AG04449 (cell line): Measurements from ENCODE around the gene THRB.

Experiments used
- CTCF ChIA-PET: fragments of 350-600 bp; formaldehyde crosslinking; extraction: SDS; loops from one replicate; lab custom pipeline; 2021; ENCODE audit warnings: antibody characterized with exemption; lab: Yijun Ruan, JAX
- POLR2A ChIA-PET: fragments of 400-600, 350-600 bp; formaldehyde crosslinking; extraction: SDS; loops from one replicate; lab custom pipeline; 2020; ENCODE audit warnings: antibody characterized with exemption, inconsistent platforms; lab: Yijun Ruan, JAX
- DNase-seq: peaks from one replicate; pipeline ENCODE4 v3.0.0-alpha.2; 2010; ENCODE audit warnings: low read depth, low spot score
- H3K4me3 ChIP-seq: 2 replicates; pipeline ENCODE4 v1.5.1; 2011; ENCODE audit warnings: low read depth, mild to moderate bottlenecking, control low read depth, low read length
- CTCF ChIP-seq: IDR thresholded peaks from one replicate; pipeline ENCODE4 v1.5.1; 2011; ENCODE audit warnings: mild to moderate bottlenecking, moderate library complexity, low read length, control low read depth, inconsistent platforms; ENCODE audit not compliant: insufficient read depth; ENCODE audit errors: missing control alignments

The THRB gene

GRCh38 chr3:24378313-24378712 is 116.3 kb downstream of the THRB start:
- DNase-seq: no peak
- TF ChIP-seq CTCF: no peak
- ChIA-PET CTCF (no interaction called here), POLR2A (no interaction called here)
- H3K4me3 ChIP-seq: no peak overlapping the region

GRCh38 chr3:24377218-24377993 is 117.2 kb downstream of the THRB start:
- ChIA-PET POLR2A (no interaction called here), CTCF (no interaction called here)
- TF ChIP-seq CTCF: no peak
- no peak for DNase-seq
- H3K4me3 ChIP-seq: no peak overlapping the region

- no peak for TF ChIP-seq CTCF
- no peak overlapping the region for H3K4me3 ChIP-seq
- POLR2A ChIA-PET: no interaction called here
- DNase-seq: no peak
- CTCF ChIA-PET: no interaction called here
Observed at GRCh38 chr3:24375947-24376384, 118.7 kb downstream of the THRB start.

GRCh38 chr3:24374801-24375200 is 119.8 kb downstream of the THRB start:
- ChIA-PET CTCF (no interaction called here), POLR2A (no interaction called here)
- DNase-seq: no peak
- no peak overlapping the region for H3K4me3 ChIP-seq
- no peak for TF ChIP-seq CTCF

GRCh38 chr3:24373198-24373959 is 121.3 kb downstream of the THRB start:
- ChIA-PET CTCF (no interaction called here), POLR2A (no interaction called here)
- TF ChIP-seq CTCF: no peak
- no peak overlapping the region for H3K4me3 ChIP-seq
- no peak for DNase-seq

GRCh38 chr3:24372559-24373197 is 122.0 kb downstream of the THRB start:
- DNase-seq: no peak
- CTCF ChIA-PET: no interaction called here
- POLR2A ChIA-PET: no interaction called here
- TF ChIP-seq CTCF: no peak
- no peak overlapping the region for H3K4me3 ChIP-seq
